Ovary (tissue), 3 donors: ENCODE measurements around the gene PTX4.

Source experiments
- CTCF ChIP-seq, 3 donors: fragments of 450-650 bp in 2 of 3; fragments of 200-600 bp in 1 of 3; IDR thresholded peaks; one replicate each; pipeline versions ENCODE4 v1.5.1 to v1.8.0; 2016 to 2022; ENCODE audit warnings: antibody characterized with exemption in 3 of 3, mild to moderate bottlenecking in 1 of 3
- POLR2A ChIP-seq: fragments of 450-650 bp; IDR thresholded peaks from one replicate; pipeline ENCODE4 v1.6.1; 2017; ENCODE audit warnings: antibody characterized with exemption, mild to moderate bottlenecking, moderate library complexity
- donor health status: DM: no; HTN: no; CAD: no.

- TF ChIP-seq POLR2A (no peak), CTCF (IDR thresholded peaks at IDR 0.05) (no peak)
These were observed 14.5 kb downstream of the PTX4 start for GRCh38 chr16:1474082-1474795.
